ENCODE measurements around the gene AARS2.
"Not testable (repeated sequence)": the region's sequence is repeated elsewhere in the genome, so short reads cannot be mapped to it uniquely, and the experiment has no call there.

The AARS2 gene

GRCh38 chr6:44349904-44350649 is 36.9 kb upstream of the AARS2 start:
- DNase-seq (ENCODE audit: low read depth): no peak
- TF ChIP-seq CTCF (conservative IDR thresholded peaks at IDR 0.05; ENCODE audit: low read depth, low read length): no peak
- H3K4me3 ChIP-seq (ENCODE audit: low read depth, low read length): no peak overlapping the region

GRCh38 chr6:44346818-44347217 is 33.7 kb upstream of the AARS2 start:
- DNase-seq (ENCODE audit: low read depth); H3K4me3 ChIP-seq (ENCODE audit: low read depth, low read length): not testable (repeated sequence)

DNA sequence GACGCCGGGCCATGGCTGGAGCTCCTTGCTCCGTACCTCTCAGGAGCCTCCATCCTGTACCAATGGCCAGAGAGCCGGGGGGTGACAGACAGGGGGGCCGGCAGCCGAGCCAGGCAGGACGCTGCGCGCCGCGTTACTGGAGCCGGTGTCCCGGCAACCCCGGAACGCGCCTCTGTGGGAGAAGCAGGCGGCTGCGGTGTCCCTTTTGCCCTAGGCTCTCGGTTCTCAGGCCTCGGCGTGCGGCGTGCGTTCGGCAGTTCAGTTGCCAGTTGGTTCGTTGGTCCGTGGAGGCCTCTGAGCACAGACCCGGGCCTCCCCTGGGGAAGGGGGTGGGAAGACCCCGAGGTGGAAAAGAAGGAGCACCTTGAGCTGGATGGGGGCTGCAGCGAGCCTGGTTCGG is 29.3 kb upstream of the AARS2 start, which contains the start of gene SPATS1:
Gene SPATS1 (plus strand): TSS at position 162 of the 400 bp plus-strand sequence. CDS start 446 bp downstream, outside the sequence.
- TF ChIP-seq CTCF (conservative IDR thresholded peaks at IDR 0.05; ENCODE audit: low read depth, low read length): no peak
- no peak within 1 kb of the TSS for H3K4me3 ChIP-seq (ENCODE audit: low read depth, low read length)
- DNase-seq (ENCODE audit: low read depth): peak; percentile 2

- TF ChIP-seq CTCF (conservative IDR thresholded peaks at IDR 0.05; ENCODE audit: low read depth, low read length): no peak
- H3K4me3 ChIP-seq (ENCODE audit: low read depth, low read length): no peak overlapping the region
- no peak for DNase-seq (ENCODE audit: low read depth)
Observed at GRCh38 chr6:44342052-44342451, 28.9 kb upstream of the AARS2 start.

GRCh38 chr6:44341095-44341890 is 28.1 kb upstream of the AARS2 start:
- no peak for DNase-seq (ENCODE audit: low read depth)
- no peak for TF ChIP-seq CTCF (conservative IDR thresholded peaks at IDR 0.05; ENCODE audit: low read depth, low read length)
- H3K4me3 ChIP-seq (ENCODE audit: low read depth, low read length): no peak overlapping the region

DNA sequence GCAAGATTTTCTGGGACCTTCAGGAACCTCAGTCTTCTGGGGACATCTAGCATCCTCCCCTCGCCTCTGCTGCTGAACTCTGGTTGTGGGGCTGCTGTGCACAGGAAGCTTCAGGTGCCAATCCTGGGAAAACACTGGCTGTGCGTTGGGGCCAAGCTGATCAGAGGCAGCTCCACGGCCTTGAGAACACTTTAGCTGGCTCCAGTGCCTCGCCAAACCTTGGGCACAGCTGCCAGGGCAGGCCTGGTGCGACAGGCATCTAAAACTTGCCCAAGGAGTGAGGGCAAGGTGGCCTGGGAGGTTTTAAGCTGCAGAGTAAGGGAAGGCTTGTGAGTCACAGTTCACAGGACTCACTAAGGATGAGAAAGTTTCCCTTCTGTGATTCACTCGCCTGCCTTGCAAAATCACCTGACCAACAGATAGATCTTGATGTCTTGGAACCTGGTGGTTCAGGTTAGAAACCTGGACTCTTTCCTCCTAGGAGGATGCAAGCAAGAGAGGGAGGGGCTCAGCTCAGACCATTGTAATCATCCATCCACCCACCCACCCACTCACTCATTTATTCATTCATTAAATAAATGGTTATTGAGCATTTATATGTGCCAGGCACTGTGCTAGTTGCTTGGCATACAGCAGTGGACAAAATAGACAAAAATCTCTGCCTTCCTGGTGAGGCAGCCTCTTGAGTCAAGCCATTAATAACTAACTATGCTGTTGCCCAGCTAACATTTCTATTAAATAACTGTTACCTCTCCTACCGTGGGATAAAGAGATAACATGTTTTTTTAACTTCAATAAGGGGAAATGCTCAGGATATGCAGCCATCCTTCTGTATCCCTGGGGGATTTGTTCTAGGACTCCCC is 26.8 kb upstream of the AARS2 start:
- no peak overlapping the region for H3K4me3 ChIP-seq (ENCODE audit: low read depth, low read length)
- DNase-seq (ENCODE audit: low read depth): peak; percentile 69
- TF ChIP-seq CTCF (conservative IDR thresholded peaks at IDR 0.05; ENCODE audit: low read depth, low read length): no peak

DNA sequence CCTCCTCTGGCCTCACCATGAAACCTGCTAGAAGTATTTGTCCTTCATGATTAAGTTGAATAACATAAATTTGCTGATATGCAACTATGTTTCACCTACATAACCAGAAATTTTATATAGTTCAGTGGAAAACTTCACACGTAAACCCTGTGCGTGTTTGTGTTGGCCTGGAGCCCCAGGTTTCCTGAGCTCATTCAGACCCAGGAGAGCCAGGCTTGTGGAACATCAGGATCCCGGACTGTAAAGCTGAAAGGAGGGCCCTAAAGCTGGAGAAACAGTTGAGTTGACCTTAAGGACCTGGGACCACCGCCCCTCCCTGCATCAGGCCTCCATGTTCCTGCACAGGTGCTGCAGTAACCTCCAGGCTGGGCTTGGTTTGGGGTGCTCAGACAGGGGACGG is 26.2 kb upstream of the AARS2 start:
- no peak overlapping the region for H3K4me3 ChIP-seq (ENCODE audit: low read depth, low read length)
- DNase-seq (ENCODE audit: low read depth): no peak
- TF ChIP-seq CTCF (conservative IDR thresholded peaks at IDR 0.05; ENCODE audit: low read depth, low read length): no peak

Data from choroid plexus epithelial cell (primary cell).